GM13977 (cell line): ENCODE results near the gene MAPKAP1.

Source experiments
- DNase-seq: peaks from one replicate; pipeline ENCODE4 v3.0.0; 2012; ENCODE audit warnings: low spot score
- CTCF ChIP-seq: IDR thresholded peaks from 2 replicates; pipeline ENCODE4 v1.5.1; 2012; ENCODE audit warnings: mild to moderate bottlenecking, control low read depth; ENCODE audit not compliant: insufficient read depth; ENCODE audit errors: extremely low read depth, missing control alignments
- in situ Hi-C: fragments of 300-500 bp; cut with MboI; formaldehyde crosslinking; loops from one replicate; pipeline ENCODE4 v1.12.0; 2022; ENCODE audit warnings: low sequenced_read_pairs, low pct_unique_long_range_greater_than_20kb, mixed read lengths, inconsistent platforms; ENCODE audit not compliant: unreplicated experiment

MAPKAP1 gene

GRCh38 chr9:125439434-125440272 is 267.4 kb downstream of the MAPKAP1 start:
- in situ Hi-C loops = no loop called here
- TF ChIP-seq CTCF = no peak
- no peak for DNase-seq

DNA sequence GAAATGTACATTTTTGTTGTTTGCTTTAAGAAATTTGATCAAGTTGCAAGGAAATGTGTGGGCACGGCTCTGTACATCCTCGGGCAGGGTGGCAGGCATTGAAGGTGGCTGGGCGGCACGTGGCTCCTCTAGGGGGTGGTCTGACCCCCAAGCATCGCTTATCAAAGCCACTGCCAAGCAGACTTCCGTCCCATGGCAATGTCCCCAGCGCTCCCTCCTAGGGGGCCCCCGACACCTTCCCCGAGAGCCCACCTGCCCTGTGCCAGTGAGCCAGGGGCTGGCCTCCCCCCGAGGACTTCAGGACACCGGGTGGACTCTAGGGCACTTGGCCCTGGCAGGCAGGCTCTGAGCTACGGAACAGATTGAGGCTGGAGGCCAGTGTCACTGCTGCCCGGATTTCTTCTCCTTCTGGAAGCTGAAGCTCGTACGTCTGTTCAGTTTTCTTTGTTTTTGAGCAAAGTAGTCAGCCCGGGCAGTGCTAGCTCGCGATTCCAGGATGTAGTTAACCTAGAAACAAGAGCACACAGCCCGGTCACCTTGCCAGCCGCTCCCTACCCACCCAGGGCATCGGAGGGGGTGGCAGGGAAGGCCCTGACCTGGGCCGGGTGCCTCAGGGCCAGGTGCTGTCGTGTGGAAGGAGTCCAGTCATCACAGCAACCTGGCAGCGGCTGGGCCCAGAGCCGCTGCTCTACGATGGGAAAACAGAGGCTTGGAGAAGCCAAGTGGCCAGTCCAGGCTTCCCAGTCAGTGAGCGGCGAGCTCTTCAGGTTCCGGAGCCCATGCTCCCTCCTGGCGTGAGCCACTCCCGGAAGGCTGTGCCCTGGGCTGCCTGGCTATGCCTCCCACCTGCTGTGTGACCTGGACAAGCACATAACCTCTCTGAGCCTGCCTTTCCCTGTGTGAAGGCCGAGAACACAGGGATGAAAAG is 268.2 kb downstream of the MAPKAP1 start:
- in situ Hi-C loops = no loop called here
- no peak for DNase-seq
- no peak for TF ChIP-seq CTCF

DNA sequence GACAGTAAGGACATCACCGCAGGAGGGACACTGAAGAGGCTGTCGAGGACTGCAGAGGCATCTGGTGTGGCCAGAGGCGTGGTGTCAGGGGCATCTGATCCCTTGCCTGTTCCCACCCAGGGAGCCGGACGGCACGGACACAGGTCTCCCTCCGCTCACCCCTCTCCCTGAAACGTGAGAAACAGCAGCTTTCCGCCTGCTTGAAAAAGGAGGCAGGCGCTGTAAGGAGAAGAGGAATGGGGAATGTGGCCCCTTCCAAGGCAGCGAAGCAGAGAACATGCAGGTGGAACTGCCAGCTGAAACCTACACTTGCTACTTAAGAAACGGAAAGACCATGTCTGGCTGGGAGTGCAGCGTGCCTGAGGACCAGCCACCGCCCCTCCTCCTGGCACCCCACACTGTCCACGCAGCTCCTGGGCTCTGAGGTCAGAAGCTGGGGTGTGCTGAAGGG is 269.2 kb downstream of the MAPKAP1 start:
- TF ChIP-seq CTCF = no peak
- in situ Hi-C loops = no loop called here
- DNase-seq = no peak

DNA sequence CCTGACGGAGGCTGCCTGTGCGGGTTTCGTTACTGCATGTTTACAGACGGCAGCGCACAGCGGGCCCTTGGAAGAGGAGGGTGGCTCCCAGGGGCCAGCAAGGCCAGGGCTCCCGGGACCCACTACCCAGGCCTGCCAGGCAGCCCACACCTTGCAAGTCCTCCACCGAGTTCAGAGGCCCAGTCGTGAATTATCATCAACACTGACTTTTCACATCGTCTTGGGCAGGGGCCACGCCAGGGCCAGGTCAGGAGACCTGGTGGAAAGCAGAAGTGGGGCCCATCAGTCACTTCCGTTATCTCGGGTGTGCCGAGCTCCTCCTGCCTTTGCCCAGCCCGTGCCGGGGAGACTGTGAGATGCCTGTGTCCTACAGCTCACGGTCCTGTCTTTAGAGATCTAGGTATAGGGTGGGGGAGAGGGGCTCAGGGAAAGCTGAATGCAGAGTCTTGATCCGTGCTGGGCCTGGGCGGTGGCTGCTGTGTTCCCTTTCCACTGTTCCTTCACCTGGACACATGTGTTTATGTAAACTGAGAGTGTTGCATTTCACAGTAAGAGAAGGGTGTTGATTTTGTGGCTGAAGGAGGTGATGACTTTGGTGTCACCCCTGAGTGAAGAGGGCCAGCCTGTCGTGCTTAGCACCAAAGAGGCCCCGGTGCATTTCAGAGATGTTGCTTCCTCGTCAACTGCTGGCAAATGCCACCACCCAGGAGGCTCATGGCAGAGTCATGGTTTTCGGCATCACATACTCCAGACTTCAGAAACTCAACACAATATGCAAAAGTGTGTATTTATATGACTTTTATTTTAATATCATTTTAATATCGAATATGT is 270.2 kb downstream of the MAPKAP1 start:
- no peak for TF ChIP-seq CTCF
- in situ Hi-C loops = no loop called here
- DNase-seq = no peak

- TF ChIP-seq CTCF = no peak
- in situ Hi-C loops = no loop called here
- no peak for DNase-seq
These were observed 271.0 kb downstream of the MAPKAP1 start for GRCh38 chr9:125435776-125436612.
